ENCODE data around the gene KBTBD2.
A peak's percentile ranks its signal among the peaks of the same experiment; 100 is the strongest.
"Not testable (repeated sequence)": the region's sequence is repeated elsewhere in the genome, so short reads cannot be mapped to it uniquely, and the experiment has no call there.

Gene KBTBD2

GRCh38 chr7:32905175-32905662 lies 13.7 kb upstream of the KBTBD2 start:
- H3K27ac Mint-ChIP-seq, result peak overlapping the region; percentile 50
- H3K27me3 Mint-ChIP-seq, result peaks cover 2% of the 10 kb centered on the region
- peak in 1 of 2 donors; percentile 16 for DNase-seq (ENCODE audit: low spot score in 2 of 2)
- H3K4me1 Mint-ChIP-seq, result peaks cover 3% of the 10 kb centered on the region
- peak overlapping the region; percentile 68 for H3K4me3 Mint-ChIP-seq
- no peaks in the 10 kb centered on the region for H3K36me3 Mint-ChIP-seq
- peak; percentile 78 for ATAC-seq (ENCODE audit: low read depth)
- no peaks in the 10 kb centered on the region for H3K9me3 Mint-ChIP-seq

- Mint-ChIP-seq H3K27ac (no peak overlapping the region), H3K27me3 (peaks cover 6% of the 10 kb centered on the region), H3K4me1 (peaks cover 3% of the 10 kb centered on the region), H3K9me3 (no peaks in the 10 kb centered on the region), H3K4me3 (no peak overlapping the region), H3K36me3 (no peaks in the 10 kb centered on the region)
- ATAC-seq (ENCODE audit: low read depth), result no peak
- no peak for DNase-seq (ENCODE audit: low spot score in 2 of 2)
Observed at GRCh38 chr7:32901629-32902028, 10.1 kb upstream of the KBTBD2 start.

GRCh38 chr7:32900433-32900995 lies 9.0 kb upstream of the KBTBD2 start:
- Mint-ChIP-seq H3K9me3 (no peaks in the 10 kb centered on the region), H3K4me3 (no peak overlapping the region), H3K4me1 (peaks cover 3% of the 10 kb centered on the region), H3K27me3 (peaks cover 6% of the 10 kb centered on the region), H3K36me3 (no peaks in the 10 kb centered on the region), H3K27ac (no peak overlapping the region)
- ATAC-seq (ENCODE audit: low read depth) (no peak), DNase-seq (ENCODE audit: low spot score in 2 of 2) (no peak)

GRCh38 chr7:32897376-32897775 lies 5.8 kb upstream of the KBTBD2 start:
- not testable (repeated sequence) for H3K36me3 Mint-ChIP-seq; H3K27ac Mint-ChIP-seq; H3K4me3 Mint-ChIP-seq; DNase-seq (ENCODE audit: low spot score in 2 of 2); ATAC-seq (ENCODE audit: low read depth); H3K9me3 Mint-ChIP-seq; H3K27me3 Mint-ChIP-seq; H3K4me1 Mint-ChIP-seq

- H3K27ac Mint-ChIP-seq, result no peak overlapping the region
- peaks cover 2% of the 10 kb centered on the region for H3K4me1 Mint-ChIP-seq
- no peaks in the 10 kb centered on the region for H3K36me3 Mint-ChIP-seq
- no peaks in the 10 kb centered on the region for H3K9me3 Mint-ChIP-seq
- DNase-seq (ENCODE audit: low spot score in 2 of 2) (no peak), ATAC-seq (ENCODE audit: low read depth) (no peak)
- H3K4me3 Mint-ChIP-seq, result no peak overlapping the region
- peaks cover 6% of the 10 kb centered on the region for H3K27me3 Mint-ChIP-seq
Observed at GRCh38 chr7:32896564-32897347, 5.2 kb upstream of the KBTBD2 start.

- Mint-ChIP-seq H3K4me1 (peaks cover 10% of the 10 kb centered on the region), H3K4me3 (no peak overlapping the region), H3K27me3 (peaks cover 4% of the 10 kb centered on the region), H3K27ac (peak overlapping the region; percentile 99), H3K36me3 (no peaks in the 10 kb centered on the region), H3K9me3 (no peaks in the 10 kb centered on the region)
- ATAC-seq (ENCODE audit: low read depth) (no peak), DNase-seq (ENCODE audit: low spot score in 2 of 2) (no peak)
Observed at GRCh38 chr7:32894171-32894570, 2.6 kb upstream of the KBTBD2 start.

- DNase-seq (ENCODE audit: low spot score in 2 of 2) (no peak), ATAC-seq (ENCODE audit: low read depth) (no peak)
- Mint-ChIP-seq H3K4me1 (peaks cover 12% of the 10 kb centered on the region), H3K36me3 (no peaks in the 10 kb centered on the region), H3K27me3 (peaks cover 4% of the 10 kb centered on the region), H3K27ac (peak overlapping the region; percentile 99), H3K9me3 (no peaks in the 10 kb centered on the region), H3K4me3 (no peak overlapping the region)
Observed at GRCh38 chr7:32893722-32894121, 2.2 kb upstream of the KBTBD2 start.

- no peak for ATAC-seq (ENCODE audit: low read depth)
- Mint-ChIP-seq H3K27me3 (peaks cover 4% of the 10 kb centered on the region), H3K4me1 (peaks cover 15% of the 10 kb centered on the region), H3K36me3 (no peaks in the 10 kb centered on the region), H3K9me3 (no peaks in the 10 kb centered on the region), H3K27ac (peak overlapping the region; percentile 99), H3K4me3 (no peak overlapping the region)
- DNase-seq (ENCODE audit: low spot score in 2 of 2), result no peak
Observed at GRCh38 chr7:32893207-32893524, 1.6 kb upstream of the KBTBD2 start.

- peak in 1 of 2 donors; percentile 58 for DNase-seq (ENCODE audit: low spot score in 2 of 2)
- peak; percentile 3 for ATAC-seq (ENCODE audit: low read depth)
- Mint-ChIP-seq H3K36me3 (no peaks in the 10 kb centered on the region), H3K27me3 (peaks cover 4% of the 10 kb centered on the region), H3K9me3 (no peaks in the 10 kb centered on the region), H3K4me3 (peak overlapping the region; percentile 87), H3K27ac (peak overlapping the region; percentile 99), H3K4me1 (peaks cover 16% of the 10 kb centered on the region)
Observed at GRCh38 chr7:32892521-32893206, 1.1 kb upstream of the KBTBD2 start.

- H3K27ac Mint-ChIP-seq, result peak overlapping the region; percentile 99
- no peaks in the 10 kb centered on the region for H3K9me3 Mint-ChIP-seq
- peak; percentile 91 to 99 for DNase-seq (ENCODE audit: low spot score in 2 of 2)
- peaks cover 18% of the 10 kb centered on the region for H3K4me1 Mint-ChIP-seq
- H3K4me3 Mint-ChIP-seq, result peak overlapping the region; percentile 87
- H3K27me3 Mint-ChIP-seq, result peaks cover 3% of the 10 kb centered on the region
- peak; percentile 71 for ATAC-seq (ENCODE audit: low read depth)
- H3K36me3 Mint-ChIP-seq, result no peaks in the 10 kb centered on the region
Observed at GRCh38 chr7:32891800-32892520, 400 bp upstream of the KBTBD2 start.

- H3K4me3 Mint-ChIP-seq, result peak overlapping the region; percentile 97
- H3K4me1 Mint-ChIP-seq, result peaks cover 20% of the 10 kb centered on the region
- peak overlapping the region; percentile 99 for H3K27ac Mint-ChIP-seq
- no peaks in the 10 kb centered on the region for H3K27me3 Mint-ChIP-seq
- ATAC-seq (ENCODE audit: low read depth), result no peak
- no peaks in the 10 kb centered on the region for H3K36me3 Mint-ChIP-seq
- H3K9me3 Mint-ChIP-seq, result no peaks in the 10 kb centered on the region
- no peak for DNase-seq (ENCODE audit: low spot score in 2 of 2)
Observed at GRCh38 chr7:32890793-32891042, 842 bp downstream of the KBTBD2 start.

GRCh38 chr7:32890010-32890792 lies 1.4 kb downstream of the KBTBD2 start:
- peak; percentile 47 to 53 for DNase-seq (ENCODE audit: low spot score in 2 of 2)

GRCh38 chr7:32888505-32888904 lies 3.1 kb downstream of the KBTBD2 start:
- Mint-ChIP-seq H3K4me1 (peaks cover 23% of the 10 kb centered on the region), H3K27ac (peak overlapping the region; percentile 99)

More at GRCh38 chr7:32890010-32890792, 1.4 kb downstream of the KBTBD2 start:
- Mint-ChIP-seq H3K4me3 (peak overlapping the region; percentile 97), H3K4me1 (peaks cover 23% of the 10 kb centered on the region), H3K27me3 (no peaks in the 10 kb centered on the region), H3K36me3 (no peaks in the 10 kb centered on the region), H3K9me3 (no peaks in the 10 kb centered on the region), H3K27ac (peak overlapping the region; percentile 99)
- ATAC-seq (ENCODE audit: low read depth), result peak; percentile 46

More at GRCh38 chr7:32888505-32888904, 3.1 kb downstream of the KBTBD2 start:
- no peak for DNase-seq (ENCODE audit: low spot score in 2 of 2)
- no peaks in the 10 kb centered on the region for H3K36me3 Mint-ChIP-seq
- ATAC-seq (ENCODE audit: low read depth), result no peak
- peak overlapping the region; percentile 21 for H3K4me3 Mint-ChIP-seq
- H3K9me3 Mint-ChIP-seq, result no peaks in the 10 kb centered on the region
- H3K27me3 Mint-ChIP-seq, result no peaks in the 10 kb centered on the region
